Endothelial cell of umbilical vein (primary cell): ENCODE results near the gene GRSF1. TPM values are rescaled to one million over a fixed set of nuclear protein-coding genes. Genes with fewer than 3 reads are reported as not detected.

Source experiments
- BruUV-seq: library from RNA; stranded (reverse); fragments of 400-500 nt; replicated peaks from 2 replicates; lab custom pipeline; 2021; lab: Mats Ljungman, UMichigan
- CTCF ChIA-PET: fragments of 300-600, 350-600 bp; sonication (Branson Sonifier 250); formaldehyde crosslinking; loops from one replicate; lab custom pipeline; 2021; ENCODE audit warnings: antibody characterized with exemption, inconsistent platforms; lab: Charles Lee
- POLR2A ChIA-PET: fragments of 300-600, 350-600 bp; sonication (Branson Sonifier 250); formaldehyde crosslinking; loops from one replicate; lab custom pipeline; 2021; ENCODE audit warnings: antibody characterized with exemption, inconsistent platforms; lab: Charles Lee
- DNase-seq: peaks from one replicate; pipeline ENCODE4 v3.0.0-alpha.2; 2011; ENCODE audit warnings: low read depth, low spot score
- FAIRE-seq: peaks from 2 replicates; lab custom pipeline; 2011; peaks lifted over from hg19 to GRCh38; lab: Jason Lieb, UNC
- H2AFZ ChIP-seq: 2 replicates; pipeline ENCODE4 v1.6.0; 2012; ENCODE audit warnings: low read depth, low read length, control low read depth, inconsistent platforms
- H3K27ac ChIP-seq: 2 replicates; pipeline ENCODE4 v1.5.1; 2011; ENCODE audit warnings: low read depth, mild to moderate bottlenecking, control low read depth, low read length, moderate library complexity; ENCODE audit not compliant: insufficient read depth
- H3K27me3 ChIP-seq, 2 experiments: 2 replicates each; pipeline versions ENCODE4 v1.6.0 to v1.6.1; 2011; ENCODE audit warnings: low read length in 2 of 2, mixed read lengths in 1 of 2; ENCODE audit not compliant: control insufficient read depth in 2 of 2, insufficient read depth in 2 of 2
- H3K36me3 ChIP-seq, 2 experiments: 2 replicates in 1 of 2; 3 replicates in 1 of 2; pipeline ENCODE4 v1.5.1; 2011; ENCODE audit warnings: low read length in 2 of 2, mild to moderate bottlenecking in 1 of 2, moderate library complexity in 1 of 2; ENCODE audit not compliant: control insufficient read depth in 2 of 2, insufficient read depth in 2 of 2; ENCODE audit errors: extremely low read depth in 1 of 2
- H3K4me1 ChIP-seq: 3 replicates; pipeline ENCODE4 v1.5.1; 2011; ENCODE audit warnings: mild to moderate bottlenecking, low read length; ENCODE audit not compliant: control insufficient read depth, insufficient read depth; ENCODE audit errors: extremely low read depth
- H3K4me2 ChIP-seq: 2 replicates; pipeline ENCODE4 v1.6.1; 2011; ENCODE audit warnings: low read length, control low read depth, mixed read lengths; ENCODE audit not compliant: insufficient read depth
- H3K4me3 ChIP-seq, 3 experiments: fragments of 200-600 bp in 1 of 3; sonication (generic), shearing (Covaris generic) in 1 of 3; replicated peaks in 1 of 3; 2 replicates each; pipeline ENCODE4 v1.5.1; 2011 to 2016; ENCODE audit warnings: control low read depth in 3 of 3, low read length in 3 of 3, mild to moderate bottlenecking in 2 of 3, inconsistent platforms in 1 of 3, low read depth in 1 of 3, moderate library complexity in 1 of 3; ENCODE audit not compliant: insufficient read depth in 1 of 3
- H3K79me2 ChIP-seq: 2 replicates; pipeline ENCODE4 v1.6.0; 2012; ENCODE audit warnings: low read length, inconsistent platforms; ENCODE audit not compliant: control insufficient read depth, insufficient read depth
- H3K9ac ChIP-seq: replicated peaks from 2 replicates; pipeline ENCODE3; 2011; ENCODE audit warnings: low read length, control low read depth; ENCODE audit not compliant: insufficient read depth; ENCODE audit errors: extremely low read depth
- H3K9me1 ChIP-seq: replicated peaks from 3 replicates; pipeline ENCODE4 v1.6.0; 2011; ENCODE audit warnings: mild to moderate bottlenecking, low read length; ENCODE audit not compliant: control insufficient read depth, insufficient read depth; ENCODE audit errors: extremely low read depth
- H3K9me3 ChIP-seq: replicated peaks from 2 replicates; pipeline ENCODE4 v1.5.1; 2012; ENCODE audit warnings: low read length, inconsistent platforms; ENCODE audit not compliant: control insufficient read depth, insufficient read depth
- H4K20me1 ChIP-seq: replicated peaks from 2 replicates; pipeline ENCODE3; 2011; ENCODE audit warnings: mild to moderate bottlenecking, low read length; ENCODE audit not compliant: control insufficient read depth, insufficient read depth; ENCODE audit errors: extremely low read depth
- EZH2 ChIP-seq: IDR thresholded peaks from 2 replicates; pipeline ENCODE4 v1.6.1; 2012; ENCODE audit warnings: borderline replicate concordance, low read depth, mild to moderate bottlenecking, moderate library complexity, low read length, inconsistent platforms; ENCODE audit not compliant: severe bottlenecking
- FOS ChIP-seq: IDR thresholded peaks from 2 replicates; pipeline ENCODE4 v1.6.1; 2011; ENCODE audit warnings: mild to moderate bottlenecking, low read length, moderate library complexity, borderline replicate concordance; ENCODE audit not compliant: insufficient read depth
- GATA2 ChIP-seq: IDR thresholded peaks from 2 replicates; pipeline ENCODE4 v1.7.0; 2011; ENCODE audit warnings: low read depth, mild to moderate bottlenecking, moderate library complexity, mixed read lengths, low read length; ENCODE audit not compliant: insufficient read length, insufficient read depth
- JUN ChIP-seq: IDR thresholded peaks from 2 replicates; pipeline ENCODE4 v1.6.1; 2011; ENCODE audit warnings: borderline replicate concordance, low read depth; ENCODE audit not compliant: insufficient read length, insufficient read depth
- MYC ChIP-seq: IDR thresholded peaks from one replicate; pipeline ENCODE4 v1.6.1; 2011; ENCODE audit warnings: mild to moderate bottlenecking, low read depth, low read length
- POLR2A ChIP-seq: IDR thresholded peaks from 2 replicates; pipeline ENCODE4 v1.6.1; 2012; ENCODE audit warnings: low read depth, mild to moderate bottlenecking, control low read depth, low read length
- POLR2AphosphoS5 ChIP-seq: IDR thresholded peaks from 2 replicates; pipeline ENCODE4 v1.6.1; 2012; ENCODE audit warnings: low read depth, mild to moderate bottlenecking, control low read depth, low read length, moderate library complexity; ENCODE audit not compliant: insufficient read depth
- dilution Hi-C: fragments of 300-500 bp; cut with MboI; formaldehyde crosslinking; loops from one replicate; pipeline ENCODE4 v1.15.0; 2019; ENCODE audit warnings: low sequenced_read_pairs; ENCODE audit not compliant: extremely low pct_ligation_motif_present
- intact Hi-C: fragments of 100-400 bp; cut with micrococcal nuclease; formaldehyde crosslinking; loops from one replicate; pipeline ENCODE4 v1.10.0; 2022
- polyA plus RNA-seq, 4 experiments: library from polyadenylated mRNA; depleted of rRNA in 3 of 4; stranded (reverse) in 3 of 4; unstranded in 1 of 4; fragments of >200 nt; gene quantifications; 2 replicates each; pipeline versions ENCODE4 v1.2.1 to v1.2.3, GENCODE V29; 2011 to 2012; ENCODE audit warnings: missing spikeins in 1 of 4
- total RNA-seq: library from RNA; stranded (reverse); gene quantifications from 2 replicates; pipeline ENCODE4 v1.2.3, GENCODE V29; 2021
- TF ChIP-seq, protein P1 (sequence below), 2 donors: IDR thresholded peaks; 1 replicate in 1 of 2; 2 replicates in 1 of 2; pipeline ENCODE4 v1.5.1; 2011; ENCODE audit warnings: low read length in 2 of 2, mild to moderate bottlenecking in 2 of 2, moderate library complexity in 2 of 2, control low read depth in 1 of 2, inconsistent platforms in 1 of 2, low read depth in 1 of 2; ENCODE audit not compliant: insufficient read depth in 1 of 2; ENCODE audit errors: extremely low read depth in 1 of 2

Gene GRSF1
- total and polyA plus RNA-seq, 2 donors (not counting 3 experiments of a cell fraction or from before 2014, with no cell fraction given): 29.1 to 70.7 TPM

DNA sequence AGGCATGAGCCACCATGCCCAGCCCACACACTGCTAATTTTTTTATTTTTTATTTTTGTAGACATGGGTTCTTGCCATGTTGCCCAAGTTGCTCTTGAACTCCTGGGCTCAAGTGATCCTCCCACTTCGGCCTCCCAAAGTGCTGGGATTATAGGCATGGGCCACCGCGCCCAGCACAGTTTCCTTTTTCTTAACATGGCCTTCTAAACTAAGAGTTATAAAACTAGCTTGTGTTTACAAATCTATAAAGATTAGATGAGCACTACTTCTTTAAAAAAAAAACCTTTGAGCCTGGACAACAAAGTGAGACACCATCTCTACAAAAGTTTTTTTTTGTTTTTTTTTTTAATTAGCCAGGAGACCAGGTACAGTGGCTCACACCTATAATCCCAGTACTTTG lies 10.7 kb downstream of the GRSF1 start:
- H3K79me2 ChIP-seq: peaks cover 6% of the 10 kb centered on the region
- FAIRE-seq: no peak

GRCh38 chr4:70818921-70819320 lies 20.8 kb downstream of the GRSF1 start:
- no TSS peak for BruUV-seq

More for the DNA sequence above, 10.7 kb downstream of the GRSF1 start:
- DNase-seq: no peak
- Histone ChIP-seq H3K9me3 (no peaks in the 10 kb centered on the region), H4K20me1 (peaks cover 2% of the 10 kb centered on the region), H3K4me1 (peaks cover 5% of the 10 kb centered on the region), H3K4me2 (no peak overlapping the region), H3K36me3 (peaks cover 21 to 36% of the 10 kb centered on the region in 2 experiments), H3K9me1 (no peaks in the 10 kb centered on the region), H2AFZ (no peak overlapping the region), H3K9ac (no peak overlapping the region), H3K4me3 (no peak overlapping the region), H3K27me3 (no peaks in the 10 kb centered on the region), H3K27ac (no peak overlapping the region)
- TF ChIP-seq POLR2A (no peak), GATA2 (no peak), EZH2 (no peak), JUN (no peak), POLR2AphosphoS5 (no peak)
- BruUV-seq: no TSS peak
- dilution Hi-C loops: no loop called here
- POLR2A ChIA-PET: interaction anchor here (0.7 kb wide), 1 partner anchor 125 kb away, joined by 3 read pairs; no protein-coding TSS in a partner anchor
- CTCF ChIA-PET: interaction anchor here (1.0 kb wide), 1 partner anchor 181 kb away, joined by 3 read pairs; no protein-coding TSS in a partner anchor
- intact Hi-C loops: no loop called here

More at GRCh38 chr4:70818921-70819320, 20.8 kb downstream of the GRSF1 start:
- Histone ChIP-seq H3K4me2 (no peak overlapping the region), H4K20me1 (no peaks in the 10 kb centered on the region), H3K4me3 (no peak overlapping the region), H3K27me3 (no peaks in the 10 kb centered on the region), H3K9me1 (no peaks in the 10 kb centered on the region), H3K36me3 (peaks cover 11 to 12% of the 10 kb centered on the region in 2 experiments), H3K4me1 (no peaks in the 10 kb centered on the region), H3K9ac (no peak overlapping the region), H2AFZ (no peak overlapping the region), H3K27ac (no peak overlapping the region), H3K9me3 (no peaks in the 10 kb centered on the region), H3K79me2 (no peaks in the 10 kb centered on the region)
- dilution Hi-C loops: no loop called here
- ChIA-PET POLR2A (no interaction called here), CTCF (interaction anchor here (1.2 to 1.8 kb wide), 3 partner anchors 13 to 191 kb away, joined by 3 to 7 read pairs (median 4); no protein-coding TSS in a partner anchor)
- TF ChIP-seq, protein P1, sequence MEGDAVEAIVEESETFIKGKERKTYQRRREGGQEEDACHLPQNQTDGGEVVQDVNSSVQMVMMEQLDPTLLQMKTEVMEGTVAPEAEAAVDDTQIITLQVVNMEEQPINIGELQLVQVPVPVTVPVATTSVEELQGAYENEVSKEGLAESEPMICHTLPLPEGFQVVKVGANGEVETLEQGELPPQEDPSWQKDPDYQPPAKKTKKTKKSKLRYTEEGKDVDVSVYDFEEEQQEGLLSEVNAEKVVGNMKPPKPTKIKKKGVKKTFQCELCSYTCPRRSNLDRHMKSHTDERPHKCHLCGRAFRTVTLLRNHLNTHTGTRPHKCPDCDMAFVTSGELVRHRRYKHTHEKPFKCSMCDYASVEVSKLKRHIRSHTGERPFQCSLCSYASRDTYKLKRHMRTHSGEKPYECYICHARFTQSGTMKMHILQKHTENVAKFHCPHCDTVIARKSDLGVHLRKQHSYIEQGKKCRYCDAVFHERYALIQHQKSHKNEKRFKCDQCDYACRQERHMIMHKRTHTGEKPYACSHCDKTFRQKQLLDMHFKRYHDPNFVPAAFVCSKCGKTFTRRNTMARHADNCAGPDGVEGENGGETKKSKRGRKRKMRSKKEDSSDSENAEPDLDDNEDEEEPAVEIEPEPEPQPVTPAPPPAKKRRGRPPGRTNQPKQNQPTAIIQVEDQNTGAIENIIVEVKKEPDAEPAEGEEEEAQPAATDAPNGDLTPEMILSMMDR (IDR thresholded peaks at IDR 0.05; ENCODE audit: extremely low read depth in 1 of 2, insufficient read depth in 1 of 2, low read depth in 1 of 2, low read length in 2 of 2): no peak
- no peak for TF ChIP-seq EZH2
- no peak for TF ChIP-seq POLR2AphosphoS5
- no peak for TF ChIP-seq GATA2
- TF ChIP-seq JUN: no peak
- no peak for TF ChIP-seq FOS
- no peak for TF ChIP-seq MYC
- intact Hi-C loops: no loop called here
- no peak for DNase-seq
- no peak for FAIRE-seq
